COLO668 (cell line): Measurements from ENCODE around the gene C3.
A peak's percentile ranks its signal among the peaks of the same experiment; 100 is the strongest.

ENCODE experiments used
- DNase-seq: peaks from one replicate; lab custom pipeline; 2025; ENCODE audit not compliant: unreplicated experiment; lab: John Stamatoyannopoulos, UW

C3 gene

GRCh38 chr19:6745965-6746364, 25.5 kb upstream of the C3 start:
- DNase-seq: no peak

- DNase-seq: no peak
These were observed 24.2 kb upstream of the C3 start for GRCh38 chr19:6744381-6745301.

- DNase-seq: no peak
These were observed 23.4 kb upstream of the C3 start for GRCh38 chr19:6743714-6744380.

GRCh38 chr19:6743066-6743465, 22.6 kb upstream of the C3 start:
- no peak for DNase-seq

DNA sequence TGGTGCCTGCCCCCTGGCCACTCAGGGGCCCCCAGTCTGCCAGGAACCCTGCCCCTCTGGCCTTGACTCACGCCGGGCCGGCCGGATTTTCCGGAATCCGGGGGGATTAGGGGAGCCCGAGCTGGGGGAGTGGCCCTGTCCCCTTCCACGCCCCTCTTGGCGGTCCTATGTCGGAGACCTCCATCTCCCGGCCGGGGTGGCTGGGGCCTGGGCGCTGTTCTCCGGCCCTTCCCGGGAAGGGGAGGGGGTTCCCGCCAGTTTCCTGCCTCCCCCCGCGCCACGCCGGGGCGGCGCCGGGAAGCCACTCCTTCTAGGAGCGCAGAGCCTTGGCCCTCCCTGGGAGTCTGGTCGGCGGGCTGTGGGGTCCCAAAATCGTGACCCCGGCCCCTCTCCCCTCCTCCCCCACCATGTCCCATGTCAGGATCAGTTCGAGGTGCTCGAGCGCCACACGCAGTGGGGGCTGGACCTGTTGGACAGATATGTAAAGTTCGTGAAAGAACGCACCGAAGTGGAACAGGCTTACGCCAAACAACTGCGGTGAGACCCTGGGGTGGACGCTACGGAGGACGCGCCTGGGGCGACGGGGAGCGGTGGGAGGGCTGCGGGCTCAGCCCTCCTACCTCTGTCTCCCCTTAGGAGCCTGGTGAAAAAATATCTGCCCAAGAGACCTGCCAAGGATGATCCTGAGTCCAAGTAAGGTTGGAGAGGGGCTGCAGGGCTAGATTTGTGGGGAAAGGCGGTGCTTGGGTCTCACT, 20.3 kb upstream of the C3 start:
- no peak for DNase-seq

- DNase-seq: no peak
These were observed 19.6 kb upstream of the C3 start for GRCh38 chr19:6739883-6740588.

DNA sequence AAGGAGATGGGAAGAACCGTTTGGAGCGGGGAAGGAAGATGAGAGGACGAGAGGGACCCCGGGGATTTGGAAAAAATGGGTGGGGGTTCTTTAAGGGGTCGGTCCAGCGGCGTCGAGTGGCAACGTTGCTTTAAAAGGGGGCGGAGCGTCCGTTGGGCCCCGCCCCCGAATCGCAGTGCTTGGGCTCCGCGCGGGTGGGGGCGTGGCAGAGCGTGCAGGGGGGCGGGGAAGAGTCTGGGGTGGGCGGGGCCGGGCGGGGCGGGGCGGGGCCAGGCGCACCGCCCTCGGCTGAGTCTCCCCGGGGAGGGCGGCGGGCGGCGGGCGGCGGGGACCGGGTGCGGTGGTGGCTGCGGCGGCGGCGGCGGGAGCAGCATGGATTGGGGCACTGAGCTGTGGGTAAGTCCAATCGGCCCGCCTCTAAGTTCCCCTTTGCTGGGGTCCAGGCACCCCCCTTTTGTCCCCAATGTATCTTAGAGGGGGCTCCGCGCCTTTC, 19.0 kb upstream of the C3 start, which contains the start of gene TRIP10:
TRIP10 (plus strand) TSS at position 291 of the 493 bp plus-strand sequence; CDS start at position 373, 82 bp downstream.
- peak; percentile 77 for DNase-seq

DNA sequence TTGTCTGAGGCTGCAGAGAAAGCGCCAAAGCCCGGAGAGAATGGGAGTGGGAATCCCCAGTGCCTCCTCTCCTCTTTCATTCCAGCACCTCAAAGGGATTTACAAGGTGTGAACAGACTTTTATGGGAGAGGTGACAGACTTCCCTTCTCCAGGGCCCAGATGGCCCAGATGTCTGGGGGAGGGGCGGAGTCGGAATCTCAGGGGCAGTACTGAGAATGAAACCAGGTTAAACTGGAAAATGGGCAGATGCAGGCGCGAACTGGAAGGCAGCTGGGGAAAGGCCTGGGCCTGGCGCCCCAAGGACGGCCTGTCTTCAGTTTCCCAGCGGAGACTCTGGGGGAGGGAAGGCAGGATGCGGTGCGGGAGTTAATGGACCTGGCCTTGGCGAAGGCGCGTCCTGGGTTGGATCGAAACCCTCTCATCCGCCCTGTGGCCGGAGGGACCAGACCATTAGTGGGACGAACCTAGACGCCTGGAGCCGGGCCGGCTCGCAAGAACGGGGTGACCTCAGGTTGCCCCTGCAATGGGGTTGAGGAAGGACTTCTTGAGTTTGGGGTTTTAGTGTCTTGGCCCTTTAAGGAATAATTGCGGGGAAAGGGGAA, 18.4 kb upstream of the C3 start:
- peak; percentile 50 for DNase-seq

- DNase-seq: peak; percentile 98
These were observed 17.7 kb upstream of the C3 start for GRCh38 chr19:6737873-6738786.

- peak; percentile 98 for DNase-seq
These were observed 16.9 kb upstream of the C3 start, which contains the start of gene GPR108 for GRCh38 chr19:6737284-6737872. Gene GPR108, minus strand, starts transcription at chr19:6737580. Its CDS starts 4 bp downstream, at chr19:6737576.

- no peak for DNase-seq
These were observed 16.4 kb upstream of the C3 start for GRCh38 chr19:6736917-6737283.

GRCh38 chr19:6736169-6736916, 15.9 kb upstream of the C3 start:
- DNase-seq: peak; percentile 55

GRCh38 chr19:6735181-6735911, 14.9 kb upstream of the C3 start:
- no peak for DNase-seq

DNA sequence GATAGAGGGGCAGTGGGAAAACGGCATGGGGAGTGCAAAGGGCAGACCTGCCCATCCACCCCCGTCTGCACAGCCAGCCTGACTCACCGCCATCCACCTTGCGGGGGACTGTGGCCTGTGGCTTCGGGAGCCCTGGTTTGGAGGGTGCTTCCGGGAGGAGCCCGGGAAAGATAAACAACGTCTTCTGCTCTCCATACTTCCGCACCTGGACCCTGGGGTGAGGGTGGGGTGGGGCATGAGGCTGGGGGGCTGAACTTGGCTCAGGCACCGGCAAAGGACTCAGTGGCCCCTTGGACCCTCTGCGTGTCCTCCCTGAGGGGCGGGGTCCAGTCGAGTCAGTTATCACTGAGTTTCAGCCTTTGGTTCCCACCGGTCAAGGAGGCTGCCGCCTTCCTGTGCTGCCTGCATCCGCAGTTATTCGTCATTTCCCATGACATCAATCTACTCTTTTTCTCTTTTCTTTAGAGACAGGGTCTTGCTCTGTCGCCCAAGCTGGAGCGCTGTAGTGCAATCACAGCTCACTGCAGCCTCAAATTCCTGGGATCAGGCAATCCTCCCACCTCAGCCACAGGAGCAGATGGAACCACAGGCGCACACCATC, 13.7 kb upstream of the C3 start:
- DNase-seq: no peak

GRCh38 chr19:6733338-6734095, 13.1 kb upstream of the C3 start:
- DNase-seq: no peak

DNA sequence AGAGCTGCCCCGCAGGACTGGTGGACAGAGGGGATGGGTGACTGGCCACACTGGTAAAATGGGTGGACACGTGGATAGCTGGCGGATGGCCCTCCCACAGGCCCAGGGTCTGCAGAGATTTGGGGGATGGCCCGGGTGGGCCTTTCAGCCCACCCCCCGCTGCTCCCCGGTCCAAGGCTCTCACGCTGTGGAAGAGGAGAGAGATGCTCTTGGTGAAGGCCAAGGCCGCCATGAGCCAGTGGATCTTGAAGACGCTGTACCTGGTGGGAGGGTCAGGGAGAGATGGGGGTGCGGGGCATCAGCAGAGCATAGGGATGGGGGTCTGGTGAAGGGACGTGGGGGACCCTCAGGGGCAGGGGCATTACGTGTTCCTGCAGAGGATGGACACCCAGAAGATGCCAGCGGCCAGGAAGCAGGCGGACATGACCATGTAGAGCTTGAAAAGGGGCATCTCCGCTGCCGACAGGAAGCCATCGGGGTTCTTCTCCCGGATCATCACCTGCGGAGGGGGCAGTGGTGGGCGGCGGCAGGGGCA, 12.4 kb upstream of the C3 start:
- no peak for DNase-seq
